Amygdala (tissue), 56 donors: ENCODE results near the gene COP1.
A peak's percentile ranks its signal among the peaks of the same experiment; 100 is the strongest.
"Not testable (repeated sequence)": the region's sequence is repeated elsewhere in the genome, so short reads cannot be mapped to it uniquely, and the experiment has no call there.

ENCODE experiments used
- DNase-seq, 56 donors: peaks; one replicate each; lab custom pipeline; 2025; lab: John Stamatoyannopoulos, UW

COP1 gene

DNA sequence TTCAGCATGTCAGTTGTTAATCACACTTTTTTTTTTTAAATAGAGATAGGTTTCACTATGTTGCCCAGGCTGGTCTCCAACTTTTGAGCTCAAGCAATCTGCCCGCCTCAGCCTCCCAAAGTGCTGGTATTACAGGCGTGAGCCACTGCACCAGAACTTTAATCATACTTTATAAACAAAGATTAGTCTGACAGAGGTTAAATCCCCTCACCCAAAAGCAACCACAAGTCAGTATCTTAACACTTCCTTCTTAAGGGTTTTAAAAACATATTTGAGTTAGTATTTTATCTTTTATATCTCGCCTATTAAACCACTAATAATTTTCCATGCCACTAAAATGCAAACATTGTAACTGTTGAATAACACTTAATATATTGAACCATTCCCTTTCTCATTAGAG, 70.2 kb downstream of the COP1 start:
- DNase-seq: no peak

- no peak for DNase-seq
Measured at GRCh38 chr1:176134666-176135065, 72.4 kb downstream of the COP1 start.

DNA sequence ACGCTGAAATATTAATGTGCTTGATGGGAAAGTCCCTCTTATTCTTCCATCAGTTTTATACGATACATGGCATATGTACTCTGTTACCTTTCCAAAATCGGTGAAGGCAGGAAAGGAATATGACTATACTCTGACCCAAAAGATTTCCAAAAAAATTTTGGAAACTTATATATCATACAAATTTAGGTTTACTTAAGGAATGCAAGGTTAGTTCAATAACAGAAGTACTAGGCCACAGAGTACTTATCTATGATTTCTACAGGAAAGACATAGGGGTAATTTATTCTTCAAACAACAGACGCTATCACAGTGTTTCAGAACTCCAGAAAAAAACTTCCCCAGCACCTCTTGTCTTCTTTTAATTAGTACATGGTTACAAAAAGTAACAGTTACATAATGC, 84.8 kb downstream of the COP1 start:
- no peak for DNase-seq

DNA sequence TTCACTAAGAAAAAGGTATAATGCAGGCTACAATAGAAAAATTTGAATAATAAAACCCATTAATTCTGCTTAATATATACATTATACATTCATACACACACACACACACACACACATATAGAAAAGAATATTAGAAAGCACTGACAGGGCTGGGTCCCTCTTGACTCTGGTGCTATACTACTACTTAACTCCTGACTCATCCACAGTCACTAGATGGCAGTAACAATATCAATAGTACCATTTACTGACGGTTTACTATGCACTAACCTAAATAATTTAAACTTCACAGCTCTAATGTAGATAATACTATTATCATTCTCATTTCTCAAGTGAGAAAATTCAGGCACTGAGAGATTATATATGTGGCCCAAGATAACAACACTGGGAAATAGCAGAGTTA, 87.5 kb downstream of the COP1 start:
- no peak for DNase-seq

DNA sequence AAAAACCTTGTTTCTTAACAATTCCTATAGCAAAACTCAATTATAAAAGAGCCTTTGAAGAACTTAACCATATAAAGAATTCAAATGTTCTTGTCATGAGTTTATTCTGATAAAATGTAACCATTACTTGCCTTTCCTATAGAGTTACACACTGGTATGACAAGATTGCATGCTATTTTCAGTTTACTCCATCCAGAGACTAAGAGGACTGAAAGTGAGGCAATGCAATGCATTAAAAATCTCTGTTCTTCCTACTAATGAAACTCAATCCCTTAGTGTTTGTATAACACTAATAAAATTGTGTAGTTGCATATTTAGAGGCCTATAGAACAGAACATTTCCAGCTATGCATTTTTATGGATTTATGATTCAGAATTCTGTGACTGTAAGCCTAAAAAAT, 88.1 kb downstream of the COP1 start:
- no peak for DNase-seq

GRCh38 chr1:176111835-176112234, 95.3 kb downstream of the COP1 start:
- no peak for DNase-seq

- no peak for DNase-seq
Measured at GRCh38 chr1:176110203-176110602, 96.9 kb downstream of the COP1 start.

DNA sequence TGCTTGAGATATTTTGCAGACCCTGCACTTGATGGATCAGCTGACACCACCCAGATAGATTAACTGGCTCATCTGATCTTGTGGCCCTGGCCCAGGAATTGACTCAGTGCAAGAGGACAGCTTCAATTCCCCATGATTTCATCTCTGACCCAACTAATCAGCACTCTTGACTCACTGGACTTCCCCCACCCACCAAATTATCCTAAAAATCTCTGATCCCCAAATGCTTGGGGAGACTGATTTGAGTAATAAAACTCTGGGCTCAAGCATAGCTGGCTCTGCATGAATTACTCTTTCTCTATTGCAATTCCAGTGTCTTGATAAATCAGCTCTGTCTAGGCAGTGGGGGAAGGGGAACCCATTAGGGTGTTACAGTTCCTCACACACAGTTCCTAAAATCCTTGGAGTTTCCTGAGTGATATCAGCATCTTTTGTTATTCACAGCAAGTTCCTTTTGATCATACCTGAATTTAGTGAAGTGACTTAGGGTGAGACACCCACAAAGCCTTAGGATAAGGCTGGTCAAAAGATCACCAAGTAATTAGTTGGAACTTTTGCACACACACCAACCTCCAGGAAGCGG, 104.2 kb downstream of the COP1 start:
- no peak for DNase-seq

GRCh38 chr1:176101951-176102642, 105.0 kb downstream of the COP1 start:
- DNase-seq: no peak

GRCh38 chr1:176098560-176098959, 108.5 kb downstream of the COP1 start:
- no peak for DNase-seq

- DNase-seq: no peak
Measured at GRCh38 chr1:176096015-176096414, 111.1 kb downstream of the COP1 start.

GRCh38 chr1:176090766-176091165, 116.3 kb downstream of the COP1 start:
- DNase-seq: no peak

GRCh38 chr1:176087746-176088145, 119.3 kb downstream of the COP1 start:
- not testable (repeated sequence) for DNase-seq

GRCh38 chr1:176073524-176074157, 133.4 kb downstream of the COP1 start:
- DNase-seq: peak in 16 of 56 donors; percentile 1 to 79 (median 5)

DNA sequence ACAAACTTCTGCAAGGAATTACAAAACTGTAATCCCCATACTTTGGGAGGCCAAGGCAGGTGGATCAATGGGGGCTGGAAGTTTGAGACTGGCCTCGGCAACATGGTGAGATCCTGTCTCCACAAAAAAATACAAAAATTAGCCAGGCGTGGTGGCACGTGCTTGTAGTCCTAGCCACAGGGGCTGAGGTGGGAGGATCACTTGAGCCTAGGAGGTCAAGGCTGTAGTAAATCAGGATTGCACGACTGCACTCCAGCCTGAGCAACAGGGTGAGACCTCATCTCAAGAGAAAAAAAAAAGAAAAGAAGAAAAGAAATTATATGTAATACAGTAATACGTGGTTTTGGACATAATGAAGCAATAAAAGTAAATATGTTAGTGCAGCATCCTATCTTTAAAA, 138.2 kb downstream of the COP1 start:
- no peak for DNase-seq

GRCh38 chr1:176068256-176068655, 138.8 kb downstream of the COP1 start:
- DNase-seq: no peak

- DNase-seq: no peak
Measured at GRCh38 chr1:176066709-176067108, 140.4 kb downstream of the COP1 start.

DNA sequence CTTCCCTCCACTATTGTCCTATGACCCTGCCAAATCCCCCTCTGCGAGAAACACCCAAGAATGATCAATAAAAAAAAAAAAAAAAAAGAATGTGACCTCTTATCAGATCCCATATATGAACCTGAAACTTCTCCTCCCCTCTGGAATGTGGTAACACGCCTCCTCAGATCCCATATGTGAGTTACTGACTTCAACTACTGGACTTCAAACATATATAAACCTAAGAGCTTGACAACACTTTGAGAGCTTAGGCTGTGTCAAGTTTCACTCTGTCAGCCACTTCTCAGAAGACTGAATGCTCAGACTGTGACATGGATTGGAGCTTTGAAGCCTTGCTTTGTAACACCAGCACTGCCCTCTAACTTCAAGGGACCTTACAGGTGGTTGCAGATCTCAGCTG, 148.4 kb downstream of the COP1 start:
- no peak for DNase-seq

GRCh38 chr1:176056312-176056711, 150.8 kb downstream of the COP1 start:
- no peak for DNase-seq

DNA sequence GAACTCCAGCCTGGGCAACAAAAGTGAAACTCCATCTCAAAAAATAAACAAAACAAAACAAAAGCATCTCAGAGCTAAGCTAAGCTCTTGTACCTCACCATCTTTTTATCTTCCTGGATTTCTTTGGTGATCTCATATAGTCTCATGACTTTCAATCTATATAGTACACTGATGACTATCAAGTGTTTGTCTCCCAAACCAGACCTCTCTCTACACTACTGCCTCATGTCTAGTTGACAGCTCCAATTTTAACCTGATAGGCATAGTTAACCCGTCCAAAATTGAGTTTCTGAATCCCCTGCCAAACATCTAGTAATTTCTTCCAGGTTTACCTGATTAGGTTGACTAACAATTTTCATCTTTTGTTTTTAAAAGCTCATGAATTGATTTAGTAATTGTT, 151.7 kb downstream of the COP1 start:
- DNase-seq: no peak

- DNase-seq: no peak
Measured at GRCh38 chr1:176051902-176052518, 155.1 kb downstream of the COP1 start.

GRCh38 chr1:176051402-176051801, 155.7 kb downstream of the COP1 start:
- DNase-seq: no peak
